Superior temporal gyrus (tissue), 1 donor: Measurements from ENCODE around the gene PRUNE2.
"Not testable (repeated sequence)": the region's sequence is repeated elsewhere in the genome, so short reads cannot be mapped to it uniquely, and the experiment has no call there.

Experiments used
- DNase-seq: peaks from one replicate; pipeline ENCODE4 v3.0.0-alpha.2; 2016; ENCODE audit errors: extremely low spot score

Gene PRUNE2

DNA sequence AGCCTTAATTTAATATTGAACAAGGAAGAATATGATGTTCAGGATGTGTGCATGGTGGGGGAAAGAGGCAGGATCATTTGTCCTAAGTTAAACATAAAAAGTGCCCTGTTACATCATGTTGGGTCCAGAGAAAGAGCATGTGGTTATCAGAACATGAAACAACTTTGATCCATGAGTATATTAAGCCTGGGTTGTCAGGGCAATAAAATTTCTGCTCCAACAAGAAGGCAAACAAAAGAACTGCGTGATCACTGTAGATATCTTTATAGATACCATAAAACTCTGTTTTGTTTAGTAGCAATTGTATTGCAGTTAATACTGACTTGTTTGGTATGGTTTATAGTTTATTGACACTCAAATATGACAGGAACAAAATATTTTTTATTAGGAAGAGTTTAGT, 106.4 kb downstream of the PRUNE2 start:
- DNase-seq = no peak

DNA sequence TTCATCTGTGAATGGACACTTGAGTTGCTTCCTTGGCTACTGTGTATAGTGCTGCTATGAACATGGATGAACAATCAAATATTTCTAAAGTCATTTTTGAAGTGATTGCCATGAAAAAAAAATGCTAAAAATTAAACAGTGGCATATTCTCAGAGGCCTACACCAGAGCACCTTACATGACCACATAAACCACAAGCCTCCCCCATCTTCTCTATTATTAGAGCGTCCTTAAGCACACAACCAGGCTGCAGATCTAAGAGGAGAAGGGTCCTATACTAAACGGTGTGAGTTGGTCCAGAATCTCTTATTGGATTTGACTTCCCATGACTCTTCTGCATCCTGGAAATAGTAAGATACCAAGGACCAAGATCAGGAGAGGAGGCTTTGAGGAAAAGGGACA, 107.4 kb downstream of the PRUNE2 start:
- DNase-seq = no peak

DNA sequence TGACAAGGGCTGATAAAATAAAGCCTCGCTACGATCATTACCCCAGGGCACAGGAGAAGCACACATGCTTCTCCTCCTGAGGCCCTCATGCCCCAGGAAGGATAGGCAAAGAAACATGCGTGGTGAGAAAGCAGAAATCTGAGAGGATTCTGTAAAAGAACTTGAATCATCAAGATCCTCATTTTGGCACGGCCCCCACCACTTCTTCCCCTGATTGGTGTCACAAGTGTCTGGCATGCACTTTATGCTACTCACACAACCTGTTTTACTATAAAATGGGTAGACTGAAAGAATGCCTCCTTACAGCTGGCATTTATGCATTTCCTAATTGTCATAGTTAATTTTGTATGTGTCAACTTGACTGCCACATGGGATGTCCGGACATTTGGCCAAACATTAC, 109.6 kb downstream of the PRUNE2 start:
- no peak for DNase-seq

DNA sequence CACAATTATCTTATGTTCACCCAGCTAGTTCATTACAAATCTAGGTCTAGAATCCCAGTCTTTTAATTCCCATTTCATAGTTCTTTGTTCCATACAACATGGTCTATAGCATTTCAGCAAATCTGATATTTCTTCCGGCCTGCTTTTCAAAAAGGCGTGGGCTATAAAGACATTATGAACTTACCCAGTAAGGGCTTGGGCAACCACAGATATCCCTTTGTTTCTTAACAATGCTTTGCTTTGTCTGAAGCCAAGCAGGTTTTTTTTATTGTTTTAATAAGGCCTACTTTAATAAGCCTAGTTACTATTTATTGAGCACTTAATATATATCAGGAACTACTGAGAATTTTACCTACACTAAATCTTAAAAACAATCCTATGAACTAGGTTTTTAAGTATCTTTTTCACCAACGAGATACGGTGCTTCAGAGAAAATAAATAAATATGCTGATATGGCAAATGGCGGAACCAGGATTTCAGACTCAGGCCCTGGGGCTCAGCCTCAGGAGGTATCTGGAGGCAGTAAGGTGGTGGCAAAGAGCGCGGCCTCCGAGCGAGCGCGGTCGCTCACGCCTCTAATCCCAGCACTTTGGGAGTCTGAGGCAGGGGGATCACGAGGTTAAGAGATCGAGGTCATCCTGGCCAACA, 112.0 kb downstream of the PRUNE2 start:
- DNase-seq = no peak

DNA sequence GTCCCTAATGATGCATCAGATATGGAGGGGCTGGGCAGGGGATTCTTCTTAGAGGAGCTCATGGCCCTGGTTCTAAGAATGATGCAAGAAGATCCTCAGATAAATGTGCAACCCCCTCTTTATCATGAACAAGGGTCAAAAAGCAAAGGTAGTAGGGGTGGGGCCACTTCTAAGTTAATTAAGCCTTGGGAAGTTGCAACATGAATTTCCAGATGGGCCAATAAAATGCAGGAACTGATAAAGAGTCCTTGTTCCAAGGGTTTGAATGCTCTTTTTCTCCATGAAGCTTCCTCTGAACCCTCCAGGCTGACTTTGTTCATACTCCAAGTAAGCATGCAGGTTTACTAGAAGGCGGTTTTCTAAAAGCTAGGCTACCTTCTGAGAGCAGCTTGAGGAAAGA, 116.1 kb downstream of the PRUNE2 start:
- DNase-seq = no peak

DNA sequence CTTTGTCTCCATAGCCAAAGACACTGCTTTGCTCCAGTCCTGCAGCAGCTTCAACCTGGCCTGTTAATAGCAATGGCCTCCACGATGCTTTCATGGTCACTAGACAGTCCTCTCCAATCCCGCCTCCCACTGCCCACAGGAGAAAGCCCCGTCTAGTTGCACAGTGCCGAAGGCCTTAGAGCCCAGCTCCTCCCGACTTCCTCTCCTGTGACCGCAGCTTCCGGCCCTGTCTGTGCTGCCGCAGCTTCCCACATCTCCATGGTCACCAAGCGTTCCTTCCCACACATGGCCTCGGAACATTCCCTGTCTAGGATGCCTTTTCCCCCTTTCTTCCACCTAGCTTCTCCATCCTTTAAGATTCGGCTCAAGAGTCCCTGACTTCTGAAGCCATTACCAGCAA, 118.2 kb downstream of the PRUNE2 start:
- no peak for DNase-seq

DNA sequence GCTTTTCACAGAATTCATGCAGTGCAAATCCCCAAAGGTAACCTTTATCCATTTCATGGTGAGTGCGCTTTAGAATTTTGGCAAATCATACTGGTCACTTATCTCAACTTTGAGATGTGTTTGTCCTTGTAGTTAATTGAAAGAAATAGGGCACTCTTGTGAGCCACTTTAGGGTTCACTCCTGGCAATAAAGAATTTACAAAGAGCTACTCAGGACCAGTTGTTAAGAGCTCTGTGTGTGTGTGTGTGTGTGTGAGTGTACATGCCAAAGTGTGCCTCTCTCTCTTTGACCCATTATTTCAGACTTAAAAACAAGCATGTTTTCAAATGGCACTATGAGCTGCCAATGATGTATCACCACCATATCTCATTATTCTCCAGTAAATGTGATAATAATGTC, 120.4 kb downstream of the PRUNE2 start:
- DNase-seq = no peak

DNA sequence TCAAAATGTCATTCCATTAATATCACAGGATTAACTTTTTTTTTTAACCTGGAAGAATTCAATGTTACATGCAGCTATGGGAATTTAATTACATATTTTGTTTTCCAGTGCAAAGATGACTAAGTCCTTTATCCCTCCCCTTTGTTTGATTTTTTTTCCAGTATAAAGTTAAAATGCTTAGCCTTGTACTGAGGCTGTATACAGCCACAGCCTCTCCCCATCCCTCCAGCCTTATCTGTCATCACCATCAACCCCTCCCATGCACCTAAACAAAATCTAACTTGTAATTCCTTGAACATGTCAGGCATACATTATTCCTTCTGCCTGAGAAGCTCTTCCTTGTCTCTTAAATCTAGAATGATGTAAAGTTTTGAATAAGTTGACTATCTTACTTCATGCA, 121.0 kb downstream of the PRUNE2 start:
- no peak for DNase-seq

DNA sequence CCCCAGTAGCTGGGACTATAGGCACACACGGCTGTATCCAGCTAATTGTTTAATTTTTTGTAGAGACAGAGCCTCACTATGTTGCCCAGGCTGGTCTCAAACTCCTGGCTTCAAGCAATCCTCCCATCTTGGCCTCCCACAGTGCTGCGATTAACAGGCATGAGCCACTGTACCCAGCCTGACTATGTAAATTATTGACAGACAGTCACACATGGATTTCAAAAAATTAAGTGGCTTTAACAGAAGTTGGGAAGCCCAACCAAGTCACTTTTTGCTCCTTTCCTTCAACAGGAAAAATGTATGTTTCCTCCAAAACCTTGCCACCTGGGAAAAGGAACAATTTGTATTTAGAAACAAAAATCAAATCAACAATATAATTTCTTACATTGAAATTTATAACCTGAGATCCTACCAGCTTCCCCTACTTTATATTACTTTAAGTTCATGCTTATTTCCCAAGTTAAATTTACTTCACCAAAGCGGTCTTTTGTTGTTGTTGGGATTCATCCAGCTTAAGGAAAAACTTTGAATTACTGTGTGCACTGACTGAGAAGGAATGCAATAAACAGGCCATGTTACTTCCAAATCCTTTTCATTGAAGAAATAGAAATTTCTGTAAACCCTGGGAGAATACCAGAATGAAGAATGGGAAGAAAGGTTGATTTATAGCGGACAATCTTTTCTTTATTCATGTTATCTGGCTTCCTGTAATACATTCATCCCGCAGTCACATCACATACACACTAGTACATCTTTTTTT, 133.0 kb downstream of the PRUNE2 start:
- no peak for DNase-seq

DNA sequence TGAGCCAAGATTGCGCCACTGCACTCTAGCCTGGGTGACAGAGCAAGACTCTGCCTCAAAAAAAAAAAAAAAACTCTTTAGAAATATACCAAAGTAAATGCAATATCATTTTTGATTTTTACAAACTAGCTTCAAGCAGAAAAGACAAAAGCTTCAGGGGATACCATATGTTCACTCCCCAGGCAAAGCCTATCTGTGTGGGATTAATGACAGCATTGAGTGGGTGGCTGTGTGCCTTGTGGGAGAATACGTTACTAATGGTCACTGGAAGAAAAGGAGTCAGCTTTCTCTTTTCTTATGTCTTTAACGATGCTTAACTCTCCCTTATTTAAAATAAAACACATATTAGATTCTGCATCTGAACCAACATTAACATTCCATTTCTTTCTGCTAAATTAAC, 139.8 kb downstream of the PRUNE2 start:
- peak; percentile 29 for DNase-seq

DNA sequence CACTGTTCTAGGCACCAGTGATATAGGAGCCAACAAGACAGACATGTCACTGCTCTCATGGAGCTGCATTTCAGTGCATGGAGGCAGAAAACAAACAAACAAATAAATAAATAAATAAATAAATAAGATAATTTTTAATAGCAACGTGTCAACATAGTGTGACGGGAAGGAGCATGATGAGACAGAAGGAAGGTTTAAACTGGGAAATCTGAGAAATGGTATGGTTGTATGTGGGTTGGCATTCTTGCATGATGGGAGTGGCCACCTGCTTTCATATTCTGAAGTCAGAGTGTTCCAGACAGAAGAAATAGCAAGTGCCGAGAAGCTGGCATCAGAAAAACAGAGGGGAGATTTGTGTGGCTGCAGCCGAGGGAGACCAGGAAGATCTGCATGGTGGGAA, 141.8 kb downstream of the PRUNE2 start, which contains the start of gene PCA3:
TSS of gene PCA3 (plus strand) at position 301 of the 400 bp plus-strand sequence.
- no peak for DNase-seq

DNA sequence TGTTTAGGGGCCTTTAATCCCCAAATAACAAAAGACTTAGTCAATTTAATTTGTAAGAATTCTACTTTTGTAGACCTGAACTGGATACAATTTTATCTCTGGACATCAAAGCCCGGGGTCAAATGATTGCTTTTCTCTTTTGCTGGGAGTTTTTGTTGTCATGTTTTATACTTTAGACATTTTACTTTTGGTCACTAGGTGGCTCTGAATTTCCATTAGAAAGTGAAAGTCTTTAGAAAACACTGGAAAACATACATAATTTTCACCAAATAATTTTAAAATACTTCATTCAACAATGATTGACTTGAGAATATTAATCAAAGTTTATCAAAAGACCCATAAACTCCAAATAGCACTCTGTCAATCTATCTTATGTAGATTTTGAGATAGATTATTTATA, 144.5 kb downstream of the PRUNE2 start:
- DNase-seq = peak; percentile 71

DNA sequence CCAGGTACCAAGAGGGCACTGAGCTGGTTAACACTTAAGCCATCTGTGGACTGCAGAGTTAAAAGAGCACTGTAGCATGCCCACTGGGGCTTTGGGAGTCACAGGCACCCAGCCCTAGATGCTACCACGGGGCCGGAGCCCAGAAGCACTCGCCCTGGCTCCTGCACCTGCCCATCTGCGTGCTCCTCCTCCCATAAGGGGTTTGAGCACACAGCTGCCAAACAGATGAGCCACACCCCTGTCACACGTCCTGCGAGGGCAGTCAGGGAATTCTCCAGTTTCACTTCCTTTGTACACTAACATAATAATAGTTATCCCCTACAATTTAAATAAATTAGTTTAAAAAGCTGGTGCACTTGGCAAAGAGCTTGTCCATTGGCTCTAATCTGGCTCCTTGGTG, 146.2 kb downstream of the PRUNE2 start:
- no peak for DNase-seq

DNA sequence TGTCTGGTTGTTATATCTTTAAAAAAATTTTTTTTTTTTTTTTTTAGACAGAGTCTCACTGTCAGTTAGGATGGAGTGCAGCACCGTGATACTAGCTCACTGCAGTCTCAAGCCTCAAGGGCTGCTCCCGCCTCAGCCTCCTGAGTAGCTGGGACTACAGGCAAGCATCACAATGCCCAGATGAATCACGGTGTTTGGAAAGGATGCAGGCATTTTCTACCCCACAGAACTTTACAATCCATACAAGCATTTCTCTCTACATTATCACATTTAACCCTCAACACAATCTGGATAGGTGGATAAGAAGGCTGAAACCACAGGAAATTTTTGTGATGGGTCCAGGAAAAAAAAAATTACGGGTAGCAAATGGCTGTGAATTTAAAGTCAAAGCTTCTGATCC, 147.4 kb downstream of the PRUNE2 start:
- DNase-seq = no peak

DNA sequence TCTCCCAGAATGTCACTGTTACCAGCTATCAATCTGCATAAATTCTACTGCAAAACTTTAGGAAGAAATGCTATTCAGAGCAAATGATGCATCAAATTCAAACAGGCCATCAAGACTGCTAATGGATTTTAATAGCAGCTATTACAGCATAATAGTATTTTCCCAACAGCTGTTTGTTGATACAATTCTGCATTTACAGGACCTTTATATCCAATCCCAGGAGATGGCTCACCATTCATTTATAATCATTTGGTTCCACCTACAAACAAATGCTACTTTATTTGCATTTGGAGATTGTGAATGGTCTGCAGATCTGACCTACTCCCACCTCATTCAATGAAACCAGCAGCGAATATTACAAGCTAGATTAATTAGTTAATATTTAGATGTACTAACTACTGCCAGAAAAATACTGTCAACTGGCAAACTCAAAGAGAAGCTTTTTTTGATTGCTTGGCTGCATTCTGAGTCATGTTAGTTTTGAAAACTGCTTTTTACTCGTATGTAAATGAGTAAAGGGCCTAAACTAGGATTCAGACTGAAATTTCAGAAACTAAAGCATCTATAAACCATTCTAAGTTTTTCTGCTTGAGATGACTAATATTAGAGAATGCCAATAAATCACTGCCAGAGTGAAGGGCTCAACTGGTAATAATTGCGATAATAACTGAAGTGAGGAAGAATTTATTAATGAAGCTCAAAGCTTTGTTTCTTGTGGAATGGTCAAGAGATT, 148.8 kb downstream of the PRUNE2 start:
- no peak for DNase-seq

DNA sequence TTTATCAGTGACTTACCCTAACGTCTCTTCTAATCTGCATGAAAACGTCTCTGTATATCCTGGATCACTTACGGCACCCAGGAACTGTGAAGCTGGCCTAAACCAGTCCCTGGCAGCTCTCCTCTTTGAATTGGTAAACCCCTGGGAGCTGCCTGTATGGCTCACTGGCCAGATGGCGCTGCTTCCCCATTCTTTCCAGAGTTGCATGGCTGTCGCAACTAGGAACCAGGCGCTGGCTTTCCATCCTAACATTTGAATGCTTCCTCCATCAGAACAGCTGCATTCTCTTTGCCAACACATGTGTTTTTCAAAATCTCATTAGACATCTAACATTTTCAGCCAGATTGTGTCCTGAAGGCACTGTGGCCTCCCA, 149.7 kb downstream of the PRUNE2 start:
- DNase-seq = peak; percentile 71

DNA sequence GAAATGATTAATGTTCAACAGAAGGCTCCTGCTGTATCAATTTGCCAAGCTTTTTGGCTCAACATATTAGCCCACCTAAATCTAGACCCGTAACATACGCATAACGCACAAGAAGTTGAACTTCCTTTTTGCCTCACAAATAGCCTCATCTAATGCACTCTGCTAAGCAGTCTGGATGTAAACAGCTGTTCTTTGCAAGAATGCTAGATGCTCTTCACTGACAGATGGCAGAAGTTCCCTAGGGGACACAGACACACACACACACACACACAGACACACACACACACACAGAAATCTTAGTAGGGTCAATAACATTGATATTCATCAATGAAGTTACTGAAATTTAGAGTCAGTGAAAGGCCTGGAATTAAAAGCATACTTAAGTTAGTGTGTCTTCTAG, 154.9 kb downstream of the PRUNE2 start:
- no peak for DNase-seq

DNA sequence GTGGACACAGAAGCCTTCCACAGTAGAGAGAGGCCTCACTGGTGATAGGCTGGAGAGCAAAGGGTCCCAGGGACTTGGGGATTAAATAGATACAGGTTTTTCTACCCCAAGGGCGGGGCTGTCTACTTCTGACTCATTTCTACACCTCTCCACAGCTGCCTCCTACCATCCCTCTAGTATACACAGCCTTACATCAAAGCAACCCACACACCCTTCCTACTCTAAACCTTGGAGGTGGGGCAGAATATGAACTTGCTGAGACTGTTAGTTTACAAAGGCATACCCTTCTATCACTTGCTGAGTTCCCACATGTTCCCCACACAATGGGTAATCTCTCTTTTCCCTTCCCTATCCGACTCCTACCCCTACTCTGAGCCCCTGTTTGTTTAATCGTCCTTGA, 161.6 kb downstream of the PRUNE2 start:
- no peak for DNase-seq

DNA sequence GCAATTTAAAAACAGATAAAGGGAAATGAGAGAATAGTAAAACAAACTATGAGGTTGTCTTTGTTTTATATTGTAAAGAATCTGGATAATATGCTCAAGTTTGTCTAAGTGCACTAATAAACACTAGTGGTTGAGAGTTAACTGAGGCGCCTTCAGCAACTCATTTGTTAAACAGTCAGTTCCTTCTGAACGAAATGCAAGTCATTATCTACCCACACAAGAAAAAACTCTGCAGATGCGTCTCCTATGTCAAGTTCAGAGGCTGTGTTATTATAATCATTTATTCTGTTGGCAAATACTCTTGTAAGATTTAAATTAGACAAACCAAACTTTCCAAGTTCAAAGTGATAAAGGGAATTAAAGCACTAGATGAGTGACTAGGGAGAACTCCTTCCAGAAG, 162.0 kb downstream of the PRUNE2 start:
- no peak for DNase-seq

DNA sequence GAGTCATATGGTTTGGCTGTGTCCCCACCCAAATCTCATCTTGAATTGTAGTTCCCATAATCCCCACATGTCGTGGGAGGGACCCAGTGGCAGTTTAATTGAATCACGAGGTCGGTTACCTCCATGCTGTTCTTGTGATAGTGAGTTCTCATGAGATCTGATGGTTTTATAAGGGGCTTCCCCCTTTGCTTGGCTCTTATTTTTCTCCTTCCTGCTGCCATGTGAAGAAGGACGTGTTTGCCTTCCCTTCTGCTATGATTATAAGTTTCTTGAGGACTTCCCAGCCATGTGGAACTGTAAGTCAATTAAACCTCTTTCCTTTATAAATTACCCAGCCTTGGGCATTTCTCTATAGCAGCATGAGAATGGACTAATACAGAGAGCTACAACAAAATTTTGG, 163.0 kb downstream of the PRUNE2 start:
- DNase-seq = not testable (repeated sequence)

DNA sequence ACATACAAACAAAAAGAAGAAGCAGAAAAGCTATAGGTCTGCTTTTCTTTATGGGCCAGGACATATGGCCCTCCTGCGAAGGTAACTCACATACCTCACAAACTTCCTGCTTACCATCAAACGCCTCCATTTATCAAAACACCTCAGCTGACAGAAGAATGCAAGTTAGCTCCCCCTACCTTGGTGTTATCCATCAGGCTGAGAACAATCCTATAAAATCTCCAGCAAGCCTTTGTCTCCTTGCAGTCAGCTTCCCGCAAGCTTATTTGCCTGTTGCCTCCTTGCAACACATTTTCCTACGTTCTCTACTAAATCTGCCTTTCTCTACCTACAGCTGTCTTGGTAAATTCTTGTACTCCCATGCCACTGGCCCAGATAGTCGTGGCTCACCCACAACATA, 164.4 kb downstream of the PRUNE2 start:
- no peak for DNase-seq

DNA sequence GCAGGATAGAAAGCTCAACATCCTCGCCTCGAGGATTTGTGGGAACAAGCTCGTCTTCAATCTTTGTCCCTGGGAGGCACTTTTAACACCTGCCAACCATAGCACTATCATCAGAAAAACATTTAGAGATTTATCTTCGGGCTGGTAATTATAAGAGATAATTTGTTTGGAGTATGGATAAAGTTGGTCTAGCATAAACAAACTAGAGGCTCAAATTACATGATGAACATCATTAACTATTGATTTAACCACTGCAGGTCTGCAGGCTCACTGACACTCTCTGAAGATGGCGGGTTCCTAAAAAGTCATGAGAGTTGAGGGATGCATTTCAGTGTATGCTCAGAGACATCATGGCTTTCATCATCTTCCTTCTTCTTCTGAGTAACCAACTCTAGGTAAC, 167.5 kb downstream of the PRUNE2 start:
- no peak for DNase-seq
